HG02840 (cell line): Measurements from ENCODE around the gene PDZRN4.
"Not testable (repeated sequence)": the region's sequence is repeated elsewhere in the genome, so short reads cannot be mapped to it uniquely, and the experiment has no call there.

ENCODE experiments used
- ATAC-seq: cut with Tn5 transposase; IDR thresholded peaks from one replicate; pipeline ENCODE4 v1.9.1; 2021; ENCODE audit warnings: mild to moderate bottlenecking, moderate library complexity, moderate number of reproducible peaks; ENCODE audit not compliant: unreplicated experiment, low FRiP score

PDZRN4 gene

GRCh38 chr12:41213107-41213506, 25.0 kb downstream of the PDZRN4 start:
- no peak for ATAC-seq

DNA sequence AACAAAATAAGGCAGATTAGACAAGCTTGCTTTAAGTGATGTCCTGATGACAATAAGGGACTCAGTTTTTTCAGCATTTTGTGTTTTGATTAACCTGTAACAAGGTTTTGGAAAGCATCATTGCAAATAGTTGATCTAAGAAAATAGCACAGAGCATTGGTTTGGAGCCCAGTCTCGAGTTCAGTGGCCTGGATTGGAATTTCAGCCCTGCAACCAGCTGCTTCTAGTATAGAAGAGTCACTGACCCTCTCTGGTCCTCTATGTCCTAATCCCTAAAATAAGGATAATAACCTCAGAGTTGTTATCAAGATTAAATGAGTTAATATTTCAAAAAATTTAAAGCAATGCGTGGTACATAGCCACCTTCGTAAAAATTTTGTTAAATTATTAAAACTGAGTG, 25.5 kb downstream of the PDZRN4 start:
- no peak for ATAC-seq

DNA sequence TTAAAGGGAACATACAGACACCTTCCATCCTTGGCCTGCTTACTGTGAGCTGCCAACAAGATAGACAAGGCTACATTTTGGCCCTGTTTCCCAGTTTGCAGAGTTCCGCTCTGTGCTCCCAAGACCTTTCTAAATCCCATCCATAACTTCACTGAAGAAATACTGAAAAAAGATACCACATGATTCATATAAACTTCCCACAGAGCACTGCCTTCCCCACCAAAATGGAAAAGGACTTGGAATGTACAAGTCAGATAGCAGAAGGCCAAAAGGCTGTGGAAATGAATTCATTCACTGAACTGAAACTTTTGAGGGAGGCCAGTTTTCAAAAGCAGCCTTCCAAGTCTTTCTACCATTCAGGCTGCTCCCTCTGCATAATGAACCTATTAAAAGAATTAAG, 29.6 kb downstream of the PDZRN4 start:
- ATAC-seq, result no peak

GRCh38 chr12:41220931-41221330, 32.8 kb downstream of the PDZRN4 start:
- no peak for ATAC-seq

DNA sequence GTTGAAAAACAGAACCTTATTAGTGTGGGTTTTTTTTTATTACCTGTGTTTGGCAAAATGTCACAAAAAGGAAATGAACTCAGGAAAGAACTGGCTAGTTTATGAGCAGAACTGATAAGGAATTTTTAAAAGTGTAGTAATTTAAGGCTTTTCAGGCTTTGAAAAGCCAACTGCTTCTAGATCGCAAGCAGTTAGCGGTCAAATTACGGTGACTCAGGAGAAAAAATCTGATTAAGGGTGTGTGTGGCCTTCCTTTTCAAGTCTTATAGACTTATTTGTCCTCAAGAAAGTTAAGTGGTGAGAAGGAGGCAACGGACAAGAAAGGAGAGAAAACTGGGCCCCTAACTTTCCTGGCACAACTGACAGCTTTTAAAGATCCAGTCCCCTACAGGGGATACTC, 33.4 kb downstream of the PDZRN4 start:
- no peak for ATAC-seq

DNA sequence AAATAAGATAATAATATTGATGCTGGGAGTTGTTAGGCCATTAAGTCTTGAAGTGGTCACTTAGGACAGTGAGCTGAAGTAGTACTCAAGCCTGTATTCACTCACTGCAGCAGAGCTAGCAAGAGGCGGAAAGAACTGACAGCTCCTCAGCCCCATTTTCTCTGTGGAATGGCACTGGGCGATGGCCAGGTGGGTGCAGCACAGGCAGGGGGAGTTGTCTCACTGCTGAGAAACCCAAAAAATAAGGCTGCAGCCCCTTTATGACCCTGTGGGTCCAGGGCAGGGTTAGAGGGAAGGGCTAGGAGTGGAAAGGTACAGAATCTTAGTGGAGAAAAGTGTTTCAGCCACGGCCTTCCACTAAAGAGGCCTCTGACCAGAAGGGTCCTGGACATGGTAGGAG, 35.5 kb downstream of the PDZRN4 start:
- no peak for ATAC-seq

DNA sequence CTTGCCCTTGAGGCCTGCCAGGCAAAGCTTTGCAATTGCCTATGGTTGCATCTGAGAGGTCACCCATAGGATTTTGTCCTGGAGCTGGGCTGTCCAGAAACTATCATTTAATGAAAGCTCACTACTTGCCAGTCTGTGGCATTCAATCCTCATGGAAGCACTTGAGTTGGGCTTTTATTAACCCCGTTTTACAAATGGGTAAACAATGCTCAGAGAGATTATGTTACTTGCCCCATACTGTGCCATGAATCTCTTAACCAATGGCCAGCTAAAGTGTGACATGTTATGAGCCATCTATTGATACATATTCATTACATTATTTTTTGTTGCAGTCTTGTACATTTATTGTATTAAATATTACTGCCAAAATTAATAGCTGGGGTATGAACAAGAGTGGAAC, 35.9 kb downstream of the PDZRN4 start:
- ATAC-seq, result no peak

- ATAC-seq, result no peak
Measured at GRCh38 chr12:41225179-41225578, 37.1 kb downstream of the PDZRN4 start.

DNA sequence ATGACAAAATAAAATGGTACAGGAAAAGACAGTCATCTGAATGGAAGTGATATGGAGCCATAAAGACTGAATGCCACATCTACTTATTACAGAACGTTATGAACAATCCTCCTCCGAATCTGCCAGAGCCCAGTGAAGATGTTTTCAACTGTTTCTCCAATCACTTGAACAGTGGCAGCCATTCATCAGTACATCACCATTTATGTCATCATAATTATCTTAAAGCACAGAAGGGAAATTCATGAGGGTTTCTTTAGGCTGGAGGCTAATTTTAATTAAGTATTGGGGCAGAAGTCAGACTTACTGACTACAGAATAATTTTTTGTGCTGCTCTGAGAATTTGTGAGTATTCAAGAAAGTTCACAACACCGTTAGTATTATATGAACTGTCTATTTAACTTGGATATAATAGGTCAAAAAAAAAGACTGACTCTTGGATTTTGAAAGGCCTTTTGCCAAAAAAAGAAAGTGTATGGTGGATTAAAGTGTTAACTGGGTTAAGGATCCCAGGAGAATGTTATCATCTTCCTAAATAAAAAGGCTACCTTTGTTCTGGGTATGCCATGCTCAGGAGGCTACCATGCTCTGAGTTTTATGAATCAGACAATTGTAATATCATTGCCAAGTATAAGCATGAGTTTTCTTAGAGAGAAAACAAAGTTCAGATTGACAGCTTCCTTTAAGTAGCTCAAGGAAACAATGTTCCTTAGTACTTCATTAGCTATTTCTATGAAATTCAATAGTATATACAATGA, 40.1 kb downstream of the PDZRN4 start:
- ATAC-seq, result no peak

- ATAC-seq, result no peak
Measured at GRCh38 chr12:41230756-41231155, 42.6 kb downstream of the PDZRN4 start.

DNA sequence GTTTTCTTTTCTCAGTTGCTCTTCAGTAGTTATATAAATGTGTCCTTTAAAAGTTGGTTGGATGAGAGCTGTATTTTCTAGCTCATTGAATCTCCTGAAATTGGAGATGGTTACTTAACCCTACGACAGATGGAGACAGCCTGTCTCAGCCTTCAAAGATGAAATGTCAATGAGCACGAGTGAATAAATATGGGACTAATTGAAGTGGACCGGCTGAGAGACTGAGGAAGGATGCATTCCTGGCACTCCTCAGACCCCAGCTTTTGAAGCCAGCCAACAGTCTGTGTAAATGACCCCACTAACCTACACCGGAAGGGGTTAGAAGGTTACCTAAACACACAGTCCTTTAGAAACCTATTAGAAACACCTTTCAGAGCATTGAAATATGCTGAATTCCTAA, 46.6 kb downstream of the PDZRN4 start:
- no peak for ATAC-seq

- no peak for ATAC-seq
Measured at GRCh38 chr12:41242603-41243002, 54.5 kb downstream of the PDZRN4 start.

DNA sequence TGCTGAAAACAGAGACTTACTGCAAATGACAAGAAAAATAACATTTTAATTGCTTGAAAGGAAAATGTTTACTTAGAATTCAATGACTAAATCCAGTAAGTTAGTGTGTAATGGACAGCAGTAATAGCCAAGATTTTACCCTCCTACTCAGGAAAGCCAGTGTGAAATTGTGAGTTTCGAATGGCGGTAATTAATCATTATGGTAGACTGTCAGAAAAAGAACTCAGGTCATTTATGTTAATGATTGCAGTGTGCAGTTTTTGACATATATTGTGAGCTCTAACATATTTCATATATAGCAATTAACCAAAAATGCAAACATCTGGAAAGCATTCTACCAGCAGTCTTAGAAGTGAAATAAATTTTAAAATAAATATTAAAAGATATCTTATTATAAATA, 60.3 kb downstream of the PDZRN4 start:
- no peak for ATAC-seq

DNA sequence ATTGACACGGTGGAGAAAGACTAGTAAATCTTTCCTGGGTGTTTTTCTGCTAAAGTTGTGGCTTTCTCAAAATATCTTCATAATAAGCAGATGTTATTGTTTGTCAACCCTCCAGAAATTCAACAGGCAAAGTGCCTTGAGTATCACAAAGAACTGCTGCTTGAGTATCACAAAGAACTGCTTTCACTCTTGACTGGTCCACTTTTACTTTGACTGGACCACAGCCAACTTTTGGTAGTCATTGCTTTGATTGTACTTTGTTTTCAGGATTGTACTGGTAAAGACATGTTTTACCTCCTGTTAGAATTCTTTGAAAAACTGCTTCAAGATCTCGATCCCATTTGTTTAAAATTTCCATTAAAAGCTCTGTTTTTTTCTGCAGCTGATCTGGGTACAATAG, 62.6 kb downstream of the PDZRN4 start:
- no peak for ATAC-seq

DNA sequence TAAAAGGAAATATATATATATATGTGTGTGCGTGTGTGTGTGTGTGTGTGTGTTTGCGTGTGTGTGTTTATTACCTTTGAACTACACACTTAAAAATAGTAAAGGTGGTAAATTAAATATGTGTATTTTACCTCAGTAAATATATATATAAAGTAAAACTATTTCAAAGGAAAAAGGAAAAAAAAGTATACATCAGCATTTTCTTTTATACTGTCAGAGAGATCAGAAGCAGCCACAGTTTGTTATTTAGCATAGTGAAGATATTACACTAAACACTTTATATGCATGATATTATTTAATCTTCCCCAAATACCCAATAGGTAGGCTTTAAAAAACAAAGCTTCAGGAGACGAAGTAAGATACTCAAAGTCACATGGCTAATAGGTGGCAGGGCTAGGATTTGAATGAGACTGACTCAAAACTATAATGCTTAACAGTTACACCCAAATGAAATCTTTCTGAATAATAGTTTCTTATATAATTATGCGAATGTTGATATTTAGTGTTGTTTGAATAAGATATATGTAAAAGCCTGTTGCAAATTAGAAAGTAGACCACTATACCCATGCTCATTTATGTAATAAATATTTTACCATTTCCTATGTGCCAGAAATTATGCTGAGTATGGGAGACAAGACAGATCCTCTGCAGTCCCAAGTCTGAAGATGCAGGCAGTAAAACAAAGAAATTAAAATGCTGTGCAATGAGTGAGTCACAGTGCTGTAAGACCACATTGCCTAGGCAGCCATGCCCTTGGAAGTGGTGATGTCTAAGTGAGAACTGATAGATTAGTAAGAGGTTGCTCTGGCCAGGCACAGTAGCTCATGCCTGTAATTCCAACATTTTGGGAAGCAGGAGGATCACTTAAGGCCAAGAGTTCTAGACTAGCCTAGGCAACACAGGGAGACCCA, 66.1 kb downstream of the PDZRN4 start:
- no peak for ATAC-seq

DNA sequence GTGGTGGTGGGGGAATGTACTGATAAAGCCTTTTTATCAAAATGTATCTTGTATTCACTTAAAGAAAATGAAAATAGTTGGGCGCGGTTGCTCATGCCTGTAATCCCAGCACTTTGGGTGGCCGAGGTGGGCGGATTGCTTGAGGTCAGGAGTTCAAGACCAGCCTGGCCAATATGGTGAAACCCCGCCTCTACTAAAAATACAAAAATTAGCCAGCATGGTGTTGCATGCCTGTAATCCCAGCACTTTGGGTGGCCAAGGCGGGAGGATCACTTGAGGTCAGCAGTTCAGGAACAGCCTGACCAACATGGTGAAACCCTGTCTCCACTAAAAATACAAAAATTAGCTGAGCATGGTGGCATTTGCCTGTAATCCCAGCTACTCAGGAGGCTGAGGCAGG, 75.1 kb downstream of the PDZRN4 start:
- not testable (repeated sequence) for ATAC-seq

GRCh38 chr12:41264281-41264680, 76.2 kb downstream of the PDZRN4 start:
- ATAC-seq, result no peak

DNA sequence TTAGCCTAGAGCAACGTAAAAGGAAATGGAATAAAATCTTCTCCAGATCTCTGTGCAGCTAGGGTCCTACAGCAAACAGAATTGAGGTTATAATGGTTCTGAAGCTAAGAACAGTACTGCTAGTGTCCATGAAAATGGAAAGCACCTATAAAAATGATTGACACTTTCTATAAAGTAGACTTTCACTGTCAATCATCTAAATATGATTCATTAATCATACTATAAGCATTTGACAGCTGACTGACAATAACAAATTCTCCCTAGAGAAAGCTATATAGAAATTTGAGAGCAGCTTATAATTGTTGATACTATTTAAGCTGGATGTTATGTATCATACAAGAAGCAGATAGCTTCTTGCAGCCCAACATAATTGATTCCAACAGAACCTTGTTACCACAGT, 80.9 kb downstream of the PDZRN4 start:
- ATAC-seq, result no peak

DNA sequence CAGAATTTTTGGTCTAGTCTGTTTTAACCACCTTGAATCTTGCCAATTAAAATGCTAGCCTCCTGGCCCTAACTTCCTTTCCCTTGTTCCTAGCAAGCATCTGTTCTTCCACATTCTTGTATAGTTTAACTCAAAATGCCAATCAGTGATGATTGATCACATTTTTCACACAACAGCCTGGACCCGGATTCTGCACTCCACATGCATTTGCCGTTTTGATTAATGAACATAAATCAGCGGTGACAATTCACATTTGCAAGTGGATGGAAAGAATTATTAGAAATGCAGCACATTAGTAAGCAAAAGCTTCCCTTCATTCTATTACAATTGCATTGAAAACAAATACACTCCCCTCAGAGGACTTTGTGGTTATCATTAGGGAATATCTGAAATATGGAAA, 83.4 kb downstream of the PDZRN4 start:
- no peak for ATAC-seq

DNA sequence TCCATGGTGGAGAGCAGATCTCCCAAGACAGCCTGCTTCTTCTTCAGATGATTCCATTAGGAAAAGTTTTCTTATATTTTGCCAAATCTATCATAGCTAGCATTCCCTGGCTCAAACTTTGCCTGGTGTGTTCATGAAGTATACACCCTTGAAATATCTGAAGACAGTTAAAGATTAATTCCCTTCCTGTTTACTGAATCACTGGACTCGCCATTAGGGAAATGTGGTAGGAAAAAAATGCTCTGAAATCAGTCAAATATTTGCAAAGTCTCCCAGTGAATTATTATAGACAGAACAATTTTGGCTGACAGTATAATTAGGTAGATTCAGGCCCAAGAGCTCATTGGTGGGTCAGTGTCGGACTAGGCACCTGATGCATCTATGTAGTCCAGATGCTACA, 86.5 kb downstream of the PDZRN4 start:
- no peak for ATAC-seq

DNA sequence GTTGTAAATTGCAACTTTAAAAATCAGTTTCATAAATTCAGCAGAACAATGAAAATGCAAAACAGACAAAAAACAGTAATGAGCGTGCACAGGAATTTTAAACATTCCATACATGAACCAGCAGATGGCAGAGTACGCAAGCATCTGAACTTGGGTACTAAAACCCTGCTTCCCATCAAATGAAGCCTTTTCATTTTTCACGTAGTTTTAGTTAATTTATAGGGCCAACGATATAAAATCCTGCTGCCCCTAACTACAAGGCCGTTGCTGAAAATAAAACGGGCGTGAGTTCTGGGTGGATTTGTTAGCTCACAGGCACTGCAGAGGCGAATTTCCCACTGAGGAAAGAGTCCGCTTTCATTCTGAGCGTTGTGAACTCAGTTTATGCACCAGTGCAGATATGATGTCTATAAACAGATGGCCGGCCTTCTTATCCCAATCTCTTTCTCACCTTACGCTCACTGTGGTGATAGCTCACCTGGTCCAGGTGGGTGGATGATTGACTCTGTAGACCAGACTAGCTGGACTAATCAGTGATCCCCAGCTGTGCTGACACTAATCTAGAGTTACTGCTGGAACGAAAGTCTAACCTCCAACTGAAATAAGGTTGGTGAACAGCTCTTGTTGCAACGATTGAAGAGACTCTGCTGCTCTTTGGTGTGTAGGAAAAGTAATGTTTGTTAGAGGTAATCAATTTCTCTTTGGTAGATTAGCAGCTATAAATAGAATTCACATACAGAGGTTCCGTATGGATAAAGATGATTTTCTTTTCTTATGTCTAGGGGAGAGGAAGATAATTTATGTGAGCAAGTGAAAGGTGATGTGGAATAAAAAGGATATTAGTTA, 89.2 kb downstream of the PDZRN4 start:
- ATAC-seq, result no peak
